ENCODE data around the gene ALK.
"Not testable (repeated sequence)": the region's sequence is repeated elsewhere in the genome, so short reads cannot be mapped to it uniquely, and the experiment has no call there.

DNA sequence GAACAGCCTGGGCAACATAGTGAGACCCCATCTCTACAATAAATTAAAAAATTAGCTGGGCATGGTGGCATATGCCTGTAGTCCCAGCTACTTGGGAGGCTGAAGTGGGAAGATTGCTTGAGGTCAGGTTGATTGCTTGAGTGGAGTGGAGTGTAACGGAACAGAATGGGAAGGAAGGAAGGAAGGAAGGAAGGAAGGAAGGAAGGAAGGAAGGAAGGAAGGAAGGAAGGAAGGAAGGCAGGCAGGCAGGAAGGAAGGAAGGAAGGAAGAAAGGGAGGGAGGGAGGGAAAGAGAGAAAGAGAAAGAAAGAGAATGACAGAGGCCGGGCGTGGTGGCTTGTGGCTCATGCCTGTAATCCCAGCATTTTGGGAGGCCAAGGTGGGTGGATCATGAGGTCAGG, 170.9 kb downstream of the ALK start:
- TF ChIP-seq EZH2 (IDR thresholded peaks at IDR 0.05; ENCODE audit: borderline replicate concordance, insufficient read depth, low read depth, low read length, poor library complexity, severe bottlenecking), result not testable (repeated sequence)
- TF ChIP-seq, protein P1, sequence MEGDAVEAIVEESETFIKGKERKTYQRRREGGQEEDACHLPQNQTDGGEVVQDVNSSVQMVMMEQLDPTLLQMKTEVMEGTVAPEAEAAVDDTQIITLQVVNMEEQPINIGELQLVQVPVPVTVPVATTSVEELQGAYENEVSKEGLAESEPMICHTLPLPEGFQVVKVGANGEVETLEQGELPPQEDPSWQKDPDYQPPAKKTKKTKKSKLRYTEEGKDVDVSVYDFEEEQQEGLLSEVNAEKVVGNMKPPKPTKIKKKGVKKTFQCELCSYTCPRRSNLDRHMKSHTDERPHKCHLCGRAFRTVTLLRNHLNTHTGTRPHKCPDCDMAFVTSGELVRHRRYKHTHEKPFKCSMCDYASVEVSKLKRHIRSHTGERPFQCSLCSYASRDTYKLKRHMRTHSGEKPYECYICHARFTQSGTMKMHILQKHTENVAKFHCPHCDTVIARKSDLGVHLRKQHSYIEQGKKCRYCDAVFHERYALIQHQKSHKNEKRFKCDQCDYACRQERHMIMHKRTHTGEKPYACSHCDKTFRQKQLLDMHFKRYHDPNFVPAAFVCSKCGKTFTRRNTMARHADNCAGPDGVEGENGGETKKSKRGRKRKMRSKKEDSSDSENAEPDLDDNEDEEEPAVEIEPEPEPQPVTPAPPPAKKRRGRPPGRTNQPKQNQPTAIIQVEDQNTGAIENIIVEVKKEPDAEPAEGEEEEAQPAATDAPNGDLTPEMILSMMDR (IDR thresholded peaks at IDR 0.05), result not testable (repeated sequence)
